Measurements from ENCODE around the gene DSG1.
"Not testable (repeated sequence)": the region's sequence is repeated elsewhere in the genome, so short reads cannot be mapped to it uniquely, and the experiment has no call there.

DSG1 gene

DNA sequence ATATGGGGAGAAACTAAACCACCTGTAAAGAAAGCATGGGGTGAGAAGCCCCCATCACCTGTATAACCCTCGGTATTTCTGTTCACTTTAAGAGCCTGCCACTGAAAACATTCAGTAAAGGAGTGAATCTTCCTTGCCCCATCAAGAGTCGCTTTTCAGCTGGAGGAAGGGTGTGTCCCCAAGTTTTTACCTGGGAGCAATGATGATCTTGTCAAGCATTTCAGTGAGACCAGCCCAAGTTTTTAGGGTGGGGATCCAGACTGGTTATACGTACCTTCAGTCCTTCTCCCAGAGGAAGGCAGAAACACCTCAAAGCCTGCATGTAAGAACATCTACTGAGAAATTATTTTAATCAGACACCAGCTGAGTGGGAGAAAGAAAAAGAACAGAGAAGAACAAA lies at the start of gene DSG1:
Gene DSG1 (plus strand): TSS at position 301 of the 400 bp plus-strand sequence. CDS start 141 bp downstream, outside the sequence.
- no peak for DNase-seq

GRCh38 chr18:31268985-31269406 lies 49.0 kb upstream of the DSG1 start:
- DNase-seq, result no peak

GRCh38 chr18:31269566-31269965 lies 48.4 kb upstream of the DSG1 start:
- DNase-seq, result no peak

- DNase-seq, result no peak
These were observed 47.4 kb upstream of the DSG1 start for GRCh38 chr18:31270578-31270977.

- DNase-seq, result no peak
These were observed 44.0 kb upstream of the DSG1 start for GRCh38 chr18:31273812-31274527.

DNA sequence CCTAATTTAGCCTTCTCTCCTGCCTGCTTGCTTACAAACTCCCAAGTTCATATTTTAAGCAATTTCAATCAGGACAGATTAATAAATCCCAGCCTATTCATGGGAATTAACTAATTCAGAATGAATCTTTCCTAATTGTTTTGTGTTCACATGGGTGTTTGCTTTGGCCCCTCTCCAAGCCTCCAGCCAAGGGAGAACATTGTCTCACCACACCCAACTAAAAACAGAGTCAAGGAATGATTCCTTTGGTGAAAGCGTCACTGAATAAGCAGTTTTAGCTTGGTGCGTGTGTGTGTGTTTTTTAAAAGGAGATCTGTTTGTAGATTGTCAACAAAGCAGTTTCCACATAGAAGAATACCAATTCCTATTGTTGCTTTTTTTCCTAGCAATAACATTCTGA lies 43.0 kb upstream of the DSG1 start:
- no peak for DNase-seq

DNA sequence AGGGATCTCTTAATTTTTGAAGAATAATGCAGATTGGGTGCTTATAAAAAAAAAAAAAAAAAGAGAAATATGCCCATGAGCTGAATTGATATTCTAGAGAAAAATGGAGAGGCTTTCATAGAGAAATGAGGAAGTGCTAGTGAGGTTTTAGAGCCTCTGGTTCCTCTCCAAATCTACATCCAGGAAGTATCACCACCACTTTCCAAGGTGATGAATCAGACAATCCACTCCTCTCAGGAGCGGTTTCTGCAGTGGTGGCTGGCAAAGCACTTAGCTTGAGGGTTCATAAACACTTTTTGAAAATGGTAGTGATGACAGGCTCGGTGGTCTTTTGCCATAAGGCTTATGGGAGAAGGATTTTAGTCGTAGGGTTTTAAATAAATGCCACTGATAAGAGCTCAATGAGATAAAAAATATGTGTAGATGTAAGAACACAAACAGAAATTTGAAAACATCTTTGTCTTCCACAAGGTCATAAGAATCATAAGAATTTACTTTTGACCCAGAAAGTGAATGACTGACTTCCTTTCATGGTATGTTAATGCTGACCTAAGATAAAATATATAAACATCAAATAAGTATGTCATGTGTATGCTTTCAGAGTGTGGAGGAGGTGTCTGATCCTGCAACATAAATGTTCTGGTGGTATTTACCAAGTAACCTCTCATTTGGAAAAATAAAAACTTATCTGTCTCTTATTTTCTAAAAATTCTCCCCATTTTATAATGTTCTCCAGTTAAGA lies 42.1 kb upstream of the DSG1 start:
- DNase-seq, result no peak

DNA sequence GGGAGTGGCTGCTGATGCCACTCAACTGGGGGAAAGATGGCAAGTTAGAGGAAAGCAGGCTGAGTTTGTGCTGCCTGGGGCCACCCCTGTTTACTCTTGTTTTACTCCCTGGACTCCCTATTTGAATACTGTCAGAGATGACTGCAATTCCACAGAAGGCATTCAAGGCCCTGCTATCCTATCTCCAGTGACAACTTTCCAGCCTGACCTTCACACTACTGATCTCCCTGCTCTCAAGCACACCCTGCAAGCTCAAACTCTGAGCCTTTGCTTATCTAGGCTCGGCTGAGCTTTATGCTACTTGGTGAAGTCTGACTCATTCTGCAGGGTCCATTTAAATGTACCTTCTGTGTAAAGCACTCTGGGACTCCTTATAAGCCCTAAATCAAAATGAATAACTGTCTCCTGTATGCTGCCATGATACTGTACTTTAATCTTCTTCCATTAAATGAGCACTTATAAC lies 39.3 kb upstream of the DSG1 start:
- DNase-seq, result no peak

- no peak for DNase-seq
These were observed 37.5 kb upstream of the DSG1 start for GRCh38 chr18:31280502-31280901.

GRCh38 chr18:31281437-31281836 lies 36.5 kb upstream of the DSG1 start:
- DNase-seq, result no peak

- not testable (repeated sequence) for DNase-seq
These were observed 28.5 kb upstream of the DSG1 start for GRCh38 chr18:31289446-31289845.

DNA sequence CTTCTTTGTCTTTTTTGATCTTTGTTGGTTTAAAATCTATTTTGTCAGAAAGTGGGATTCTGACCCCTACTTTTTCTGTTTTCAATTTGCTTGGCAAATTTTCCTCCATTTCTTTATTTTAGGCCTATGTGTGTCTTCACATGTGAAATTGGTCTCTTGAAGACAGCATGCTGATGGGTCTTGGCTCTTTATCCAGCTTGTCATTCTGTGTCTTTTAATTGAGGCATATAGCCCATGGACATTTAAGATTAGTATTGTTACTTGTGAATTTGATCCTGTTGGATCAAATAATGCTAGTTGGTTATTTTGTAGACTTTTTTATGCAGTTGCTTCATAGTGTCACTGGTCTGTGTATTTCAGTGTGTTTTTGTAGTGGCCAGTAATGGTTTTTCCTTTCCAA lies 26.3 kb upstream of the DSG1 start:
- DNase-seq, result no peak

GRCh38 chr18:31294199-31294747 lies 23.7 kb upstream of the DSG1 start:
- no peak for DNase-seq

GRCh38 chr18:31297248-31297647 lies 20.7 kb upstream of the DSG1 start:
- no peak for DNase-seq

- DNase-seq, result no peak
These were observed 16.7 kb upstream of the DSG1 start for GRCh38 chr18:31301201-31301655.

GRCh38 chr18:31302991-31303390 lies 15.0 kb upstream of the DSG1 start:
- no peak for DNase-seq

DNA sequence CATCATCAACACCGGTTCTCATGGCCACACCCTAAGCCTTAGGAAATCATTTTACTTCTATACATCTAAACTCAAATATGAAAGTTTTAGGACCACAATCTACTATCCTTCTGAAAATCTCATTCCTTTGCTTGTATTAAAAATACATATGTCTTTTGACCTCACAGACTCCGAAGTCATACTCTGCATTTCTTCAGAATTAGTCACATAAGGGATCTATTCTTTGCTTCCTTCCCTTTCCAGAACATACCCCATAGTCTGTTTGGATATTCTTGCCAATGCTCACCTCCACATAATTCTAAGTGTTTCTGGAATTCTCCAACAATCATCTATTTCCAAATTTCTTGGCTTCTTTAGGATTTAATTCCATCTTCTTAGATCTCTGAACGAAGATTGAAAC lies 14.2 kb upstream of the DSG1 start:
- no peak for DNase-seq

GRCh38 chr18:31309115-31309514 lies 8.8 kb upstream of the DSG1 start:
- DNase-seq, result no peak

GRCh38 chr18:31316974-31317373 lies 986 bp upstream of the DSG1 start:
- DNase-seq, result no peak

DNA sequence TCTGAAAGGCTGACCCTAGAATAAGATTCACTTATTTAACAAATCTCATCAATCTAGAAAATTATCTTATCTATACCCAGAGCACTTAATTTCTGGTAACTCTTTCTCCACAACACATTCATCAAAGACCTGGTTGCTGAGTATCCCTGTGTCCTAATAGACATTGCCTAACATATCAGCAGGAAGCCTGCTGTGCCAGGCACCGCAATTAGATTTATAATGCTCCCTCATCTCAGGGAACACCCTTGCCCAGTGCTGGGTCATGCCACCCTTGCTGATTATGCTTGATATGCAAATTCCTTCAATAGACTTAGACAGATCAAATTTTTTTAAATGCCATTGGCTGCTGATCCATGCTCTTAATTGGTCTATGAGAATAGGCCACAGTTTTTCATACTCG lies 3.8 kb downstream of the DSG1 start:
- no peak for DNase-seq

- DNase-seq, result no peak
These were observed 7.1 kb downstream of the DSG1 start for GRCh38 chr18:31325051-31325450.

- no peak for DNase-seq
These were observed 12.0 kb downstream of the DSG1 start for GRCh38 chr18:31329787-31330438.

DNA sequence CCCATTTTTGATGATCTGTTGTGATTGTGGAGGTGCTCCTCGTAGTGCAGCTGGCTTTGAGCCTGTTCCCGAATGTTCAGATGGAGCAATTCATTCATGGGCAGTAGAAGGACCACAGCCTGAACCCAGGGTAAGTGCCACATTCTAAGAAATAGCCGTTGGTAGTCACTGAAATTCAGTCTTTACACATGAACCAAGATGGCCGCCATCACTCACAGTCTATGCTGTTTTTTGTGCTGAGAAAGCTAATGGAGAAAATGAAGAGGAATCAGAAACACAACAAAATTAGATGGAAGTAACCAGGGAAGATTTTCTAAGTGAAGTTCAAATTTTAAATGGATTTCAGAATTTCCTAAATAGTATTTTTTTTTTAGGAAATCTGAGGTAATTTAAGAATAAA lies 25.5 kb downstream of the DSG1 start:
- no peak for DNase-seq
